A549 (cell line): ENCODE measurements around the gene C4orf50. TPM values are rescaled to one million over a fixed set of nuclear protein-coding genes. Genes with fewer than 3 reads are reported as not detected.

Source experiments
- ATAC-seq, 2 experiments: fragments of 200-7000 bp in 1 of 2; fragments of >200 bp in 1 of 2; cut with Nextera tagmentation in 1 of 2; cut with Tn5 transposase in 1 of 2; 3 replicates each; pipeline versions ENCODE4 v1.8.0 to v1.9.1; 2018 to 2020; ENCODE audit warnings: mild to moderate bottlenecking in 1 of 2, moderate library complexity in 1 of 2
- CTCF ChIA-PET: fragments of 300-600 bp; sonication (Branson Sonifier 250); formaldehyde crosslinking; extraction: SDS; loops from one replicate; lab custom pipeline; 2021; ENCODE audit warnings: antibody characterized with exemption, inconsistent platforms; lab: Yijun Ruan, JAX
- POLR2A ChIA-PET: fragments of 350-600 bp; formaldehyde crosslinking; extraction: SDS; loops from one replicate; lab custom pipeline; 2021; ENCODE audit warnings: antibody characterized with exemption, inconsistent platforms; lab: Yijun Ruan, JAX
- DNase-seq, 2 experiments: peaks; one replicate each; pipeline versions ENCODE4 v3.0.0 to v3.0.0-alpha.2; 2011 to 2016; ENCODE audit warnings: low read depth in 1 of 2, low spot score in 1 of 2
- FAIRE-seq: peaks from 2 replicates; lab custom pipeline; 2011; peaks lifted over from hg19 to GRCh38; lab: Jason Lieb, UNC
- H3K27ac ChIP-seq, 2 experiments: fragments of >200 bp; sonication (Bioruptor Twin); formaldehyde crosslinking; 3 replicates each; pipeline ENCODE4 v1.5.1; 2016 to 2017
- H3K4me1 ChIP-seq: fragments of >200 bp; sonication (Bioruptor Twin); formaldehyde crosslinking; 3 replicates; pipeline ENCODE4 v1.6.1; 2016
- H3K4me2 ChIP-seq: fragments of >200 bp; sonication (Bioruptor Twin); formaldehyde crosslinking; 3 replicates; pipeline ENCODE4 v1.6.1; 2016
- H3K4me3 ChIP-seq: fragments of >200 bp; sonication (Bioruptor Twin); formaldehyde crosslinking; 3 replicates; pipeline ENCODE4 v1.5.1; 2016
- H3K9me3 ChIP-seq: fragments of >200 bp; sonication (Bioruptor Twin); formaldehyde crosslinking; 3 replicates; pipeline ENCODE4 v1.6.1; 2016
- CBX2 ChIP-seq: fragments of 200-600 bp; sonication (generic); IDR thresholded peaks from 2 replicates; pipeline ENCODE4 v1.6.1; 2016; ENCODE audit warnings: low read depth, mild to moderate bottlenecking, borderline replicate concordance
- FOXS1 ChIP-seq: fragments of 250-450 bp; sonication (Bioruptor Pico); IDR thresholded peaks from 2 replicates; pipeline ENCODE4 v1.5.0; 2020; ENCODE audit warnings: mild to moderate bottlenecking, moderate library complexity
- GATA3 ChIP-seq: IDR thresholded peaks from 2 replicates; pipeline ENCODE4 v1.6.1; 2012; ENCODE audit warnings: borderline replicate concordance
- JUN ChIP-seq, 2 experiments: fragments of >200 bp; sonication (Bioruptor Twin); formaldehyde crosslinking; IDR thresholded peaks; 2 replicates in 1 of 2; 3 replicates in 1 of 2; pipeline ENCODE4 v1.6.1; 2016 to 2017
- MAZ ChIP-seq: fragments of 150-350 bp; IDR thresholded peaks from 2 replicates; pipeline ENCODE4 v1.6.1; 2014; ENCODE audit warnings: antibody characterized with exemption, low read depth, low read length, borderline replicate concordance
- NPAS2 ChIP-seq: fragments of 250-450 bp; sonication (Bioruptor Pico); IDR thresholded peaks from 2 replicates; pipeline ENCODE4 v1.8.0; 2022; ENCODE audit warnings: mild to moderate bottlenecking, moderate library complexity, borderline replicate concordance
- NR3C1 ChIP-seq: fragments of >200 bp; sonication (Bioruptor Twin); formaldehyde crosslinking; IDR thresholded peaks from 3 replicates; pipeline ENCODE4 v1.6.1; 2017
- PHF8 ChIP-seq: fragments of 200-600 bp; sonication (generic); IDR thresholded peaks from 2 replicates; pipeline ENCODE4 v1.6.1; 2016; ENCODE audit warnings: low read depth, mild to moderate bottlenecking, antibody characterized with exemption, moderate library complexity, borderline replicate concordance
- POLR2AphosphoS2 ChIP-seq: conservative IDR thresholded peaks from 2 replicates; pipeline ENCODE4 v1.6.1; 2012; ENCODE audit warnings: low read length, improper control_type of control experiment, inconsistent platforms
- RARB ChIP-seq: fragments of 250-450 bp; sonication (Bioruptor Pico); IDR thresholded peaks from 2 replicates; pipeline ENCODE4 v1.8.0; 2021; ENCODE audit warnings: mild to moderate bottlenecking, moderate library complexity
- RCOR1 ChIP-seq: fragments of 150-350 bp; IDR thresholded peaks from 2 replicates; pipeline ENCODE4 v1.6.1; 2014; ENCODE audit warnings: antibody characterized with exemption, low read length, low read depth
- RNF2 ChIP-seq: fragments of 200-600 bp; sonication (generic); IDR thresholded peaks from 2 replicates; pipeline ENCODE4 v1.6.1; 2016; ENCODE audit warnings: low read depth, mild to moderate bottlenecking, antibody characterized with exemption, moderate library complexity, borderline replicate concordance
- SMC3 ChIP-seq: fragments of >200 bp; sonication (Bioruptor Twin); formaldehyde crosslinking; IDR thresholded peaks from 3 replicates; pipeline ENCODE4 v1.6.1; 2018; ENCODE audit warnings: inconsistent platforms
- ZC3H11A ChIP-seq: fragments of 450-650 bp; IDR thresholded peaks from 2 replicates; pipeline ENCODE4 v1.6.1; 2014; ENCODE audit warnings: antibody characterized with exemption, mild to moderate bottlenecking
- ZNF302 ChIP-seq: fragments of 250-450 bp; sonication (Bioruptor Pico); IDR thresholded peaks from 2 replicates; pipeline ENCODE4 v1.9.0; 2021; ENCODE audit warnings: inconsistent platforms, mild to moderate bottlenecking, moderate library complexity
- WGBS: methylation state at CpG from one replicate; pipeline ENCODE4 v1.1.6; 2017; ENCODE audit errors: missing lambda C conversion rate; 5-methylcytosine and 5-hydroxymethylcytosine counted together
- polyA plus RNA-seq, 4 experiments: library from polyadenylated mRNA; depleted of rRNA in 3 of 4; stranded (reverse); fragments of >200 nt; fragmentation: RNase III in 1 of 4; extraction: RNeasy Plus Mini Kit Qiagen cat#74134 plus additional on column Dnase treatment in 1 of 4; gene quantifications; 2 replicates in 3 of 4; 3 replicates in 1 of 4; pipeline ENCODE4 v1.2.3, GENCODE V29; 2011 to 2017
- TF ChIP-seq, protein P1 (sequence below): fragments of 200-600 bp; sonication (generic); IDR thresholded peaks from 2 replicates; pipeline ENCODE4 v1.6.1; 2016; ENCODE audit warnings: antibody characterized with exemption, mild to moderate bottlenecking, moderate library complexity
- TF ChIP-seq, protein P2 (sequence below): fragments of 450-650 bp; IDR thresholded peaks from 2 replicates; pipeline ENCODE4 v1.6.1; 2014; ENCODE audit warnings: antibody characterized with exemption
- TF ChIP-seq, protein P3 (sequence below): IDR thresholded peaks from 2 replicates; pipeline ENCODE4 v1.6.1; 2012
- TF ChIP-seq, protein P4 (sequence below): fragments of >200 bp; sonication (Bioruptor Twin); formaldehyde crosslinking; IDR thresholded peaks from 2 replicates; pipeline ENCODE4 v1.6.1; 2016

The C4orf50 gene
- polyA plus RNA-seq, 2 of the 4 experiments (the other 2 are of a cell fraction) = not detected

DNA sequence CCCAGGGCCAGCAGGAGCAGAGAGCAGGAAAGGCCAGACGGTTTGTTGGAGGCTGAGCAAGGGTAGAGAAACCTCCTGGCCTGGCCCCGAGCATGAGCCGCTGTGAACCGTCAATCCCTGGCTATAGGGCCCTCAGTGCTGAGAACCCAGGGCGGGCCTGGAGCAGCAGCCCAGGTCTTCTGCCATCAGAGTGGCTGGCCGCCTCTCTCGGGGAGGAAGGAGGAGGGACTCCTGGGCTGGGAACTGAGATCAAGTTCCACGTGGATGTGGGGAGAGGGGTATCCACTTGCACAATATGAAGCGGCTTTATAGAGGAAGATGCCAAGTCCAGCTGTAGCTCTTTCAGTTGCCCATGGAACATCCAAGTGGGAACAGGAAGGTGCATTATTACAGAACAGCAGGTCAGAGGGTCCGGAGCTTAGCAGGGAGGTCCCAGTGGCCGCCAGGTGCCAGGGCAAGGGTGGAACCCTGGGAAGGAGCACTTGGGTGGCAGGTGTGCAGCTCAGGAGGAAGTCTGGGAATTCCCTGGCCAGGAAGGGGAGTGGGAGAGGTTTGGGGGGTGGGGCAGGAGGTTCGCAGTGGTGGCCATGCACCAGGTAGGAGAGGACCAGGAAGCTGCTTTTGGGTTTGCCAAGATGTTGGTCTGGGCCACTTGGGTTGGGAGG lies 93.6 kb downstream of the C4orf50 start (continued):
- TF ChIP-seq, protein P1, sequence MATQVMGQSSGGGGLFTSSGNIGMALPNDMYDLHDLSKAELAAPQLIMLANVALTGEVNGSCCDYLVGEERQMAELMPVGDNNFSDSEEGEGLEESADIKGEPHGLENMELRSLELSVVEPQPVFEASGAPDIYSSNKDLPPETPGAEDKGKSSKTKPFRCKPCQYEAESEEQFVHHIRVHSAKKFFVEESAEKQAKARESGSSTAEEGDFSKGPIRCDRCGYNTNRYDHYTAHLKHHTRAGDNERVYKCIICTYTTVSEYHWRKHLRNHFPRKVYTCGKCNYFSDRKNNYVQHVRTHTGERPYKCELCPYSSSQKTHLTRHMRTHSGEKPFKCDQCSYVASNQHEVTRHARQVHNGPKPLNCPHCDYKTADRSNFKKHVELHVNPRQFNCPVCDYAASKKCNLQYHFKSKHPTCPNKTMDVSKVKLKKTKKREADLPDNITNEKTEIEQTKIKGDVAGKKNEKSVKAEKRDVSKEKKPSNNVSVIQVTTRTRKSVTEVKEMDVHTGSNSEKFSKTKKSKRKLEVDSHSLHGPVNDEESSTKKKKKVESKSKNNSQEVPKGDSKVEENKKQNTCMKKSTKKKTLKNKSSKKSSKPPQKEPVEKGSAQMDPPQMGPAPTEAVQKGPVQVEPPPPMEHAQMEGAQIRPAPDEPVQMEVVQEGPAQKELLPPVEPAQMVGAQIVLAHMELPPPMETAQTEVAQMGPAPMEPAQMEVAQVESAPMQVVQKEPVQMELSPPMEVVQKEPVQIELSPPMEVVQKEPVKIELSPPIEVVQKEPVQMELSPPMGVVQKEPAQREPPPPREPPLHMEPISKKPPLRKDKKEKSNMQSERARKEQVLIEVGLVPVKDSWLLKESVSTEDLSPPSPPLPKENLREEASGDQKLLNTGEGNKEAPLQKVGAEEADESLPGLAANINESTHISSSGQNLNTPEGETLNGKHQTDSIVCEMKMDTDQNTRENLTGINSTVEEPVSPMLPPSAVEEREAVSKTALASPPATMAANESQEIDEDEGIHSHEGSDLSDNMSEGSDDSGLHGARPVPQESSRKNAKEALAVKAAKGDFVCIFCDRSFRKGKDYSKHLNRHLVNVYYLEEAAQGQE = no peak

DNA sequence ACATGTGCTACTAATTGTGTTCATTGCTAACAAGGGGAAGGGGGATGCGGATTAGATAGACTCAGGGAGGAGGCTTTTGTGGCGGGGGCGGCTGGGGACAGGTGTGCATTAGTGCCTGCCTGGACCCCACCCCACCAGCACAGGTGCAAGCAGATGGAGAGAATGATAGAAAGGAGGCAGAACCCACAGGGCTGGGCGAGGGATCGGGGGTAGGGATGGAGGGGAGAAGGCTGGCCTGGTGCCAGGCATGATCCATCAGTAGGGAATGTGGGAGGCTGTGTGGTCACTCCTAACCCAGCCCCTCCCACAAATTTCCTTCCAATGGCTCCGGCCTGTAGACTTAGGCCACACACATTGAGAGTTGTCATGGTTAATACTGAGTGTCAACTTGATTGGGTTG lies 94.9 kb downstream of the C4orf50 start:
- WGBS = 64% methylated on average over 6 of the region's 6 CpGs
- ChIA-PET POLR2A (no interaction called here), CTCF (no interaction called here)
- Histone ChIP-seq H3K4me2 (no peak overlapping the region), H3K27ac (no peak overlapping the region), H3K4me1 (no peaks in the 10 kb centered on the region), H3K9me3 (no peaks in the 10 kb centered on the region), H3K4me3 (no peak overlapping the region)
- ATAC-seq (no peak), FAIRE-seq (no peak), DNase-seq (no peak)
- no peak for TF ChIP-seq RNF2
- no peak for TF ChIP-seq FOXS1 (CRISPR knock-in tag)
- no peak for TF ChIP-seq CBX2
- TF ChIP-seq RCOR1 = no peak
- no peak for TF ChIP-seq POLR2AphosphoS2
- no peak for TF ChIP-seq ZC3H11A
- TF ChIP-seq PHF8 = no peak
- TF ChIP-seq ZNF302 (CRISPR knock-in tag) = no peak
- TF ChIP-seq NPAS2 (CRISPR knock-in tag) = no peak

DNA sequence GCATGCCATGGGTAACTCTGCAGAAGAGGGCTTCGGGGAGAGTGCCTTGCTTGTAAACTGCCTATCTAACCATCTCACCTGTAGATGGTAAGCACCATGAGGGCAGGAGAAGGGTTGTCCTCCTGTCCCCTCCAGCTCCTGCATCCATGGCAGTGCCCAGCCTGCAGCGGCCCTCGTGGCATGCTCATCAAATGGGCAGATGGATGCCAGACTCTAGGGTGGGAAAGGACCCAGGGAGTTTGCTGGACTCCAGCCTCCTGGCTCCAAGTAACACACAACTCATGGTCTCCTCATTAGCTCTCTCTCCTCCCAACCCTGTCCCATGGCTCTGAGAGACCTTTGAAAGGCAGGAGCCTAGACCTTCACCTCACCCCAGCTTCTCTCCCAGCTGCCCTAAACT lies 95.7 kb downstream of the C4orf50 start:
- WGBS = 29% methylated on average over 1 of the region's 3 CpGs
- no peak for FAIRE-seq
- ATAC-seq = no peak

More for the DNA sequence above, 95.7 kb downstream of the C4orf50 start:
- Histone ChIP-seq H3K9me3 (no peaks in the 10 kb centered on the region), H3K27ac (no peak overlapping the region), H3K4me2 (no peak overlapping the region), H3K4me1 (no peaks in the 10 kb centered on the region), H3K4me3 (no peak overlapping the region)
- ChIA-PET POLR2A (no interaction called here), CTCF (no interaction called here)
- TF ChIP-seq JUN (IDR thresholded peaks at IDR 0.05) (no peak), MAZ (no peak), FOXS1 (CRISPR knock-in tag) (no peak), NPAS2 (CRISPR knock-in tag) (no peak), GATA3 (no peak), ZC3H11A (no peak), NR3C1 (no peak), SMC3 (no peak), RARB (CRISPR knock-in tag) (no peak), ZNF302 (CRISPR knock-in tag) (no peak)
- TF ChIP-seq, protein P2, sequence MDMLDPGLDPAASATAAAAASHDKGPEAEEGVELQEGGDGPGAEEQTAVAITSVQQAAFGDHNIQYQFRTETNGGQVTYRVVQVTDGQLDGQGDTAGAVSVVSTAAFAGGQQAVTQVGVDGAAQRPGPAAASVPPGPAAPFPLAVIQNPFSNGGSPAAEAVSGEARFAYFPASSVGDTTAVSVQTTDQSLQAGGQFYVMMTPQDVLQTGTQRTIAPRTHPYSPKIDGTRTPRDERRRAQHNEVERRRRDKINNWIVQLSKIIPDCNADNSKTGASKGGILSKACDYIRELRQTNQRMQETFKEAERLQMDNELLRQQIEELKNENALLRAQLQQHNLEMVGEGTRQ = no peak
- TF ChIP-seq, protein P3, sequence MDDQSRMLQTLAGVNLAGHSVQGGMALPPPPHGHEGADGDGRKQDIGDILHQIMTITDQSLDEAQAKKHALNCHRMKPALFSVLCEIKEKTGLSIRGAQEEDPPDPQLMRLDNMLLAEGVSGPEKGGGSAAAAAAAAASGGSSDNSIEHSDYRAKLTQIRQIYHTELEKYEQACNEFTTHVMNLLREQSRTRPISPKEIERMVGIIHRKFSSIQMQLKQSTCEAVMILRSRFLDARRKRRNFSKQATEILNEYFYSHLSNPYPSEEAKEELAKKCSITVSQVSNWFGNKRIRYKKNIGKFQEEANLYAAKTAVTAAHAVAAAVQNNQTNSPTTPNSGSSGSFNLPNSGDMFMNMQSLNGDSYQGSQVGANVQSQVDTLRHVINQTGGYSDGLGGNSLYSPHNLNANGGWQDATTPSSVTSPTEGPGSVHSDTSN = no peak
- TF ChIP-seq, protein P4, sequence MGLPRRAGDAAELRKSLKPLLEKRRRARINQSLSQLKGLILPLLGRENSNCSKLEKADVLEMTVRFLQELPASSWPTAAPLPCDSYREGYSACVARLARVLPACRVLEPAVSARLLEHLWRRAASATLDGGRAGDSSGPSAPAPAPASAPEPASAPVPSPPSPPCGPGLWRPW = no peak
- TF ChIP-seq, protein P1 = no peak
- no peak for DNase-seq
